ENCODE results near the gene HTR6.

DNA sequence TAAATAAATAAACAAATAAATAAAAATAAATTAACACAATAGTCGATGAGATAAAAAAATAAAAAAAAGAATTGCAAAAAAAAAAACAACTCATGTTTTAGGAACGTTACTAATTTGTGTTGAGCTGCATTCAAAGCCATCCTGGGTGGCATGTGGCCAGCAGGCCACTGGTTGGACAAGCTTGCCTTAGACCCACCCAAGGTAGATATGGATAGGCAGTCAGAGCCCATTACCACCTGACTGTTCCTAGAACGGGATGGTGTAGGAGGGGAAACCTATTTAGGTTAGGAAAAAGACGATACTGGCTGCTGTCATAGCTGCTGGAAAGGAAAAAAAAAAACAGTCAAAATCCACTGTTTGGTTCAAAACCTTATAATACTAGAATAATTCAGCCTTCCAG lies 40.8 kb downstream of the HTR6 start:
- no peak for TF ChIP-seq NFRKB (IDR thresholded peaks at IDR 0.05)
- no peak for TF ChIP-seq BHLHE40 (IDR thresholded peaks at IDR 0.05; ENCODE audit: borderline replicate concordance)
- TF ChIP-seq SP1 (IDR thresholded peaks at IDR 0.05): no peak
- no peak for TF ChIP-seq FOXM1 (IDR thresholded peaks at IDR 0.05; ENCODE audit: borderline replicate concordance)
- no peak for TF ChIP-seq FOXK2 (IDR thresholded peaks at IDR 0.05)
- TF ChIP-seq SUZ12 (IDR thresholded peaks at IDR 0.05): no peak
- TF ChIP-seq CTBP1 (IDR thresholded peaks at IDR 0.05; ENCODE audit: borderline replicate concordance): no peak
- no peak for TF ChIP-seq ELF4 (IDR thresholded peaks at IDR 0.05)
- no peak for TF ChIP-seq LEF1 (IDR thresholded peaks at IDR 0.05; ENCODE audit: borderline replicate concordance)
- no peak for TF ChIP-seq L3MBTL2 (conservative IDR thresholded peaks at IDR 0.05)
- no peak for TF ChIP-seq ZNF384 (IDR thresholded peaks at IDR 0.05)
- TF ChIP-seq TARDBP (IDR thresholded peaks at IDR 0.05): no peak
- no peak for TF ChIP-seq HDGF (IDR thresholded peaks at IDR 0.05; ENCODE audit: borderline replicate concordance)
- TF ChIP-seq, protein P1, sequence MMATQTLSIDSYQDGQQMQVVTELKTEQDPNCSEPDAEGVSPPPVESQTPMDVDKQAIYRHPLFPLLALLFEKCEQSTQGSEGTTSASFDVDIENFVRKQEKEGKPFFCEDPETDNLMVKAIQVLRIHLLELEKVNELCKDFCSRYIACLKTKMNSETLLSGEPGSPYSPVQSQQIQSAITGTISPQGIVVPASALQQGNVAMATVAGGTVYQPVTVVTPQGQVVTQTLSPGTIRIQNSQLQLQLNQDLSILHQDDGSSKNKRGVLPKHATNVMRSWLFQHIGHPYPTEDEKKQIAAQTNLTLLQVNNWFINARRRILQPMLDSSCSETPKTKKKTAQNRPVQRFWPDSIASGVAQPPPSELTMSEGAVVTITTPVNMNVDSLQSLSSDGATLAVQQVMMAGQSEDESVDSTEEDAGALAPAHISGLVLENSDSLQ (IDR thresholded peaks at IDR 0.05): no peak
